CD4-positive, alpha-beta T cell treated with Interleukin-12 subunit alpha and Interleukin-12 subunit beta, for 1 hour (primary cell): ENCODE data around the gene EXOC7.
"Not testable (repeated sequence)": the region's sequence is repeated elsewhere in the genome, so short reads cannot be mapped to it uniquely, and the experiment has no call there.

Experiments used
- DNase-seq: peaks from one replicate; pipeline ENCODE4 v3.0.0-alpha.2; 2020

The EXOC7 gene

DNA sequence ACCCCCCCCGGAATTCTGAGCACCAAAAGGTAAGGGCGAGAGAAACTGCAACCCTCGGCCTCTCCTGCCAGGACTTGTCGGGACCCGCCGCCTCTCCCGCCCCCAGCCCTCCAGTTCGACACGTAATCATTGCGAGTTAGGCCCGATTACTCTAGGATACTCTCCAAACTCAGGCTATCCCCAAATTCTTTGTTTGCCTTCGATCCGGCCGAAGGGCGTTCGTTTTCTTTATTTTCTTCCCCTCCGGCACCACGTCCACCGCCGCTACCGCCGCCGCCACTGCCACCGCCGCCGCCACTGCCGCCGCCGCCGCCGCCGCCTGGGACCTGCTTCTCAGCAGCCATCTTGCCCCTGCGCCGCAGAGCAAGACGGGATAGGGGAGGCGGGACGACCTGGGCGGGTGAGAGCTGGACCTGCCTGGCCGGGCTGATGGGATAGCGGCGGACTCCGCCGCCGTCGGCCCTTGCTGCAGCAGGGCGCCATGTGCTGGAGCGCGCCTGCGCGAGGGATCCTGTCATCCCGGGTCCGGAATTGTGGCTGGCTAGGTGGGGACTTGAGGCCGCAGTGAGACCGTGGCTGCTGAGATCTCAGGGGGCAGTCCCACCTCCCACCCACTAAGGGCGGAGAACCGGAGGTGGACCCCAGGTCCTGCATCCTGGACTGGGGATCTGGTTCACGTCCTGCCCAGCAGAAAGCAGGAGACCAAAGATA lies 31.3 kb downstream of the EXOC7 start, which contains the start of gene SRP68:
Gene SRP68 (minus strand): TSS at position 370 of the 711 bp plus-strand sequence. CDS start 26 bp downstream, at position 344.
- DNase-seq = peak; percentile 87

DNA sequence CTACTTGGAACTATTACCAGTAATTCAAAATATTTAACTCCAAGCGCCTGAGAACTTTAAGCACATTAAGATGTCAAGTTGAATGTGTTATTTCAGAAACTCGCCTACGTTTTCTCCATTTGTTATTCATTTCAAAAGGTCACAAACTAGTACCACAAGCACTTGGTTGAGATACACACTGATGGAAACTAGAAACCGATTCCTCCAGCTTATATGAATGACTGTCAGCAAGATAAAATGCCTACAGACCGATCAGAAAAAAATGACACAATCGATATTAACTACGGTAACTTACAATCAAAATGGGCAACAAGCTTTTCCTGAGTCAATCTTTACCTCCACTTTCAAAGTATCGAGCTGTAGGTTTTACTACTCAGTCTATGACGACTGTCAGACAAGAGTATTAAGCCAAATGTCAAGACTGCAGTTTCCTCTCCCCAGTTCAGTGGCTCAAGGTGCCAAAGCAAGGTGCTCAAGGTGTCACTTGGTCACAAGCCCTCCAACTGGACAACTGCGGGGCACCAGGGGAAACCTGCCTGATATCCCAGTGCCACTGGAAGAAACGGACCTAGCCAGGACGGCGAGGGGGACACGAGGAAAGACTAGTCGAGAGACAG lies 31.9 kb downstream of the EXOC7 start:
- DNase-seq = no peak

DNA sequence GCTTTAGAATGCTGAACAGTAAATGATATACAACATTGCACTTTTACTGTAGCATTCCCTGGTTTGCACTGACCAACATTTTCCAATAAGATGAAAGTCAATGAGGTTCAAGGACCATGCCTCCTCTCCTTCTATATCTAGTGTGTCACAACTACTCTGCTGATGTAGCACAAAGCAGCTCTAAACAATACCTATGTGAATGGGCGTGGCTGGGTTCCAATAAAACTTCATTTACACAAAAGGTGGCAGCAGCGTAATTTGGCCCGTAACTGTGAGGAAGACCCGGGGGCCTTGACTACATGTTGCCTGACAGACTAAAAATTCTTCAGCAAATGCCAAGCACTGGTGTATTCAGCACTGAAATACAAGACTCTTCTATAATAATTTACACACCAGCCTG lies 37.8 kb downstream of the EXOC7 start:
- DNase-seq = no peak

DNA sequence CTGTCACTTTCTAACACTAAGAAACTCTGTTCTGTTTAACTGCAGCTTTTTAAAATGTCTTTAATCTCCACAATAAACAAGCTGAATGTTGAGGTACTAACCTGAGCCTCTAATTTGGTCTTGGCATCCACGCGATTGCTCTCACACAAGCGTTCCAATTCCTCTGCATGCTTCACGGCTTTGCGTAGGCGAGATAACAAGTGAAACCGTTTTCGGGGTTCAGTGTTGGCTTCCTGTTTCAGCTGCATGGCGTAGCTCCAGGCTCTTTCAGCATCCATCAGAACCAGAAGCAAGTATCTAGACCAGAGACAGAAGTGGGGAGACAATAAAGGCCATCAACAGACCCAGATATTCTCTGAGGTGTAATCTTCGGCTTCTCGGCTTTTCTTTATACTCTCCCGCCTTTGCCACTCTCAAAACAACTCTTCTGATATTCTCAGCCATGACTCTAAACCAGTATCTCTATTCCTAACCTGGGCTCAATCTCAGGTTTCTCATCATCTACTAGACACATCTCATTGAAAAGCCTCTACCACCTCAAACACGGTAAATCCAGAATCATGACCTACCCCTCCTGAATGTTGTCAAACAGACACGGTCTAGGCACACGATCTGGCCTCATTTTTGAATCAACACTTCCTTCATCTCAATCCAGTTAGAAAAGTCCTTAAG lies 39.6 kb downstream of the EXOC7 start:
- peak; percentile 52 for DNase-seq

DNA sequence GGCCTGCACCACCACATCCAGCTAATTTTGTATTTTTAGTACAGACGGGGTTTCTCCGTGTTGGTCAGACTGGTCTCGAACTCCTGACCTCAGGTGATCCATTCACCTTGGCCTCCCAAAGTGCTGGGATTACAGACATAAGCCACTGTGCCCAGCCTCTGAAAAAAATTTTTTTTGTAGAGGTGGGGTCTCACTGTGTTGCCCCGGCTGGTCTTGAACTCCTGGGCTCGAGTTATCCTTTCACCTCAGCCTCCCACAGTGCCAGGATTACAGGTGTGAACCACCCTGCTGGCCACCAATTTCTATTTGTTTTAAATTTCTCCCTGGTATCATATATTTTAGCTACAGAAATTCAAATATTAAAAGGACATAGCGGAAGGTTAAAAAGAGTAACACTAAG lies 45.3 kb downstream of the EXOC7 start:
- not testable (repeated sequence) for DNase-seq

DNA sequence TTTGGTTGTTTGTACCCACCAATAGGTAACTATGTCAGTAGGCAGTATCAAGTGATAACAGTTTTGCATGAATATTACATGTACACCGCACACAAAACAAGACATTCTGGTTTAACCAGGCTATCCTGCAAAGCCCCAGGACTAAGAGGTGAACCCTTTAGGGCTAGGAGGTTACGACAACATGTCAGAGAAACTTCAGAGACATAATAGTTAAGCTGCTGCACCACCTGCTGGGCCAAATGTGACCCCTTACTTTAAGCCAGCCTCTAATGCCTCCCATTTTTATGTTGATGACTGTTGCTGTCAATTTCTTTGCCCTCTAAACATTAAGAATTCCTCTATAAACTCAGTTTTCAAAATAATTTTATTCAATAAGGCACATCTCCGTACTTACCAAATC lies 46.7 kb downstream of the EXOC7 start:
- no peak for DNase-seq

DNA sequence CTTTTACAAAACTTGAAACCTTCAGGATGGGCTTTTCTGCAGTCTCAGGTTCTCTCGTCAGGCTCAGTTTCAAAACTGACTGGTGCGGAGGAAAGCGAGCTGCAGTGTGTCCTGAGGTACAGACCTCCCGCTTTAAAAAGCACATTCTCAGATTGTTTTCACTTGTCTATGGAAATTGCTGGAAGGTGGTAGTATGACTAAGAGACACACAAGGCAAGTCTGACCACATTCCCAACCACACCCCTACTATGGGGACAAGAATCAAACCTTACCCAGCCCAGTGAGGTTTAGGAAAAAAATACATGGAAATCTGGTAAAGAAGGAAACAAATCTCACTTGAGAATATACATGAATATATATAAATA lies 49.5 kb downstream of the EXOC7 start:
- no peak for DNase-seq

DNA sequence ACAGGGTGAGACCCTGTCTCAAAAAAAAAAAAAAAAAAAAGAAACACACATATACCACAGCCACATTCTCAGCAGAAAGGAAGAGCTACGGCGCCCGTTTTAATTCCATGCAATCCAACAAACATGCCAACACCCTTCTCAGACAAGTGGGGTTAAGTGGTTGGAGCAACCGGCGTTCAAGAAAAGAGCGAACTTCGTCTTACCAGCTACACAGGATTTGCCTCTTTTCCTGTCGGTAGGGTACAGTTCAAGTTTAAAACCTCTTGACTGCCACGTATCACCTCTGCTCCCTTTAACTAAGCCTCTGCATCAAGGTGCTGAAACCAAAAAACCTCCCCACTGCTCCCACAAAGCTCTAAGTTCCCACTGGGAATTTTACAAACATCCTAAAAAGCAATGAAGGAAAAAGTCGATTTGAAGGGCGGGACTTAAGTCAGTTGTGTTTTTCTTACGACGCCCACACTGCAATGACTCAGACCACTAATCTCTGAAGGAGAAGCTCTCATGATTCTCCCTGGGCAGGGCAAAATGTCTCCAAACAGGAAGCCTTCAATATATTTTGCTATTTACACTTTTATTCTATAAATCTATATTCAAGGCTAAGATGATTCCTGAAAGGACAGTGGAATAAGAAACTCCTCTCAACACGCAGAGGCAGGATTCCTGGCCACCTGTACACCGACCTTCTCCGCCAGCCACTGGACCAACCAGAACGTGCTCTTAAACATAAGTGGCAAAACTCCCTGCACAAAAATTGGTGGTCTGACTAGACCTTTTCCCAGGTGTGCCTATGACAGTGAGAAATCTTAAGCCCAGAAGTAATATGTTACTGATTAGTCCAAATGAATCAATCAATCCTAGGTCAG lies 50.1 kb downstream of the EXOC7 start:
- DNase-seq = no peak

DNA sequence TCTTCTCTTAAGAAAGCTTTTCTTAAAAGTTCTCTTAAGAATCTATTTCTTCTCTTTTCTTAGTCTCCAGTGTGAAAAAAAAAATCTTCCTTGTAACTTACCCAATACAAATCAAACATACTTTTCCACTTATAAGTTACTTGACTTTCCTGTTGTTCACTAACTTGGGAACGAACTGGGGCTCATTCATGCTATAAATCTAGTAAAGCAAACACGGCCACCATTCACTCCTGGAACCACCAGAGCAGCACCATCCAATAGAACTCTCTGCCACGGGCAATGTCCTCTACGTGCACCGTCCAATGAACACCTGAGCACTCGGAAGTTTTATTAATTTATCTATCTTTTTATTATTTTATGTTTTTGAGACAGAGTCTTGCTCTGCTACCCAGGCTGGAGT lies 52.0 kb downstream of the EXOC7 start:
- DNase-seq = no peak

DNA sequence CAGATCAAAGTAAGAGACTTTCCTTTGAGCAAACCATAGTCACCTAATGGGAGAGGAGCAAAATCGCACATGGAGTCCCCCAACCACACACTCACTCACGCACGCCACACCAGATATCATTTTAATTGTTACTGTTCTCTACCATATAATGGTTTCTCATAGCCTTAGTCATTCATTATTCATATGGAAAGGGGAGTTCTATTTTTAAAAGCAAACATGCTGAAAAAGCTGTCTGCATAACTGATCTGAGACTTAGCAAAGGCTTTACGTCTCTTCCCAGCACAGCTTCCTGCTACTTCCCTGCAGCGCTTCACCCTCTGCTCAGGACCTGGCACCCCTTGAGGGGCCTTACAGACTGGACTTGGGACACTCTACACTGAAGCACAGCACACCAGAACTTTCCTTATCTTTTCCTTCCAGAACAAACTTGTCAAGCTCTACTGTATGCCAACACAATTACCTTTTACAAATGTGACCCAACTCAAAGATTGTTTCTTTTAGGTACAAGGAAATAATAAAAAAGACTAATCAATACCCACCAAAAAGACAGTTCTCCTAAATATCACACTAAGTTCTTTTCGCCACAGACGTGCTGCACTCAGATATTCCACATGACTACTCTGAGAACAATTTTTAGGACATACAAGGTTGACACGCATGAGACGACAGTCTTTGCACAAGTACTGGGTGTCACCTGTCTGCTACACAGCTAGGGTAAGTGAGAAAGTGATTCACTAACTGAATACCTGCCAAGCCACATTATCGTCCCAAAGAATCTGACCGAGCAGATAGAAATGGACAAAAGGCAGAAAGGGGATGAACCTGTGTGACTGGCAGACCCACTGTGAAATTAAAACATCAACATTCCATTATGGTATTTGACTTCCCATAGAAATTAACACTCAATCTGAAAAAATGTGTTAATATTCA lies 52.8 kb downstream of the EXOC7 start:
- no peak for DNase-seq

DNA sequence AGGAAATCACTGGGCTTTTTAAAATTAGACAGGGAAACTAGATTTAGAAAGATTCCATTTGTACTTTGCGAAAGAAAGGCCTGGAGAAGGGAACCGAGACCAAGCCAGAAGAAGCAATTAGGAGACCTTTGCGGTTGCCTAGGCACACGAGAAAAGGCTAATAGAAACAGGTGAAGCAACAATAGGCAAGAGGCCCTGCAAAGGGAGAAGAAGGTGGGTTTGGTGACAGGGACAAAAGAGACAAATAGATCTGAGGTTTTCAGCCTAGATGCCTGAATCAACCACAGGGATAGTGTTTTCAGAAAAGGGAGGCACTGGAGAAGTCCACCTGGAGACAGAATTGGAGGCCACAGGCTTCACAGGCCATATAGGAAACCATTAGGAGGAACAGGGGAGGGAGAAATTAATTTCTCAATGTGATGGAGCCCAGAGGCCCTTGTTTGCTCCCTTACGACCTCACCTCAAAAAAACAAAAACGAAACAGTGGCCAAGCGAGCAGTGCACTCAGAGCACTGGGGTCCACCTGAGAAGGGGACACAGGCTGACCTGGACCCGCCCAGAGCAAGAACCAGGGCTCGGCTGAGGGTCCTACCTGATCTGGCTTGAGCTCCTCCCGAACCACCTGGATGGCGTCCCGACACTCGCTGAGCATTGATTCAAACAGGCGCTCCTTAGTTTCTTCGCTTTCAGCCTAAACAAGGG lies 53.6 kb downstream of the EXOC7 start:
- DNase-seq = no peak

DNA sequence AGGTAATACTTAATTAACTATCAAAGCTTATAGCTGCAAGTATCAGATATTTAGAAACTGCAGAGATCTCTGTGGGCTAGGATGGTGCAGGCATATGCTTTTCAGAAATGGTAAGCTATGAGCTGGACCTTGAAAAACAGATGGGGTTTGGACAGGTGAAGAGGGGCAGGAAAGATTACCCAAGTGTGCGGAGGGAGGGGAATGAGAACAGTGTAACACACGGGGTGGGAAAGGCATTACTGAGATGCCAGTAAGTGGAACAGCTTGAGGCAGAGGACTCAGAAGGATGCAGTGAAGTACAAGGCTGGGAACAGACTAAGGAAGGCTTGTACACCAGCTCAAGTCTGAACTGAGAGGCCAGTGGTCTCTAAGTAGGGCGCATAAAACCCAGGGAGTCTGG lies 54.3 kb downstream of the EXOC7 start:
- DNase-seq = no peak

DNA sequence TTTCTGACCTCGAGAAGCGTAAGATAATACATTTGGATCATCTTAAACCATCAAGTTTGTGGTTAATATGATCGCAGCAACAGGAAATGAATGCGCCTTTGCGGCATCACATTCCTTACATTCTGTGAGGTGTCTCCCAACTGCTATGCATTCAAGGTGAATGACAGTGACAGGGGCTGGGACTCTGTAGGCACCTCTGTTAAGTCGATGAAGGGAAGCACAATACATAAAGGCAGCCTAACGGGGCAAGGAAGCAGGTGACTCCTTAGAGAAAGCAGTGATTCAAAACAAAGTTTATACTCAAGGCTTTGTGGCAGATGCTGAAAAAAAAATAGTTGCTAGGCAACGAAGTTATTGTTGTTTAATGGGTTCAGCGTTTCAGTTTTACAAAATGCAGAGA lies 54.9 kb downstream of the EXOC7 start:
- DNase-seq = peak; percentile 27

DNA sequence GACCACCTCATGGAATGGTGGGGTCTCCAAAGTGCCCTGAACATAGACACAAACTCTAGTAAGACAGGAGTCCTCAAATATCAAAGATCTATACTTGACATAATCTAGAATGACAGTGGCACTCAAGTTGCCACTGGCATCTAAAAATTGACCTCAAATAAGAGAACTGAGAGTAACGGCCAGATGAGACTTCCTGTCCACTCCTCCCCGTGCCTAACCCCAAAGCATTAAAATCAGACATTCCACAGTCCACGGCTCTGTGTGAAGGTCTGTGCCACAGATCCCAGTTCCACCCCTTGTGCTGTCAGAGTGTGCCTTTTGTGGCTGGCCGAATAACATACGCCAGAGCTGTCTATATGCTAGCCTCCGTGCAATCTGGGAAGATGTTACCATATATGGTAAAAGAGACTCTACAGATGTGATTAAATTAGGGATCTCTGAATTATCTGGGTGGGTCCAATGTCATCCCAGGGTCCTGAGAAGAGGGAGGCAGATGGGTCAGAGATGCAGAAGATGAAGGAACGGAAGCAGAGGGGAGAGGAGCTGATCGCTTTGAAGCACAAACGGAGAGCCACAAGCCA lies 55.5 kb downstream of the EXOC7 start:
- DNase-seq = no peak

DNA sequence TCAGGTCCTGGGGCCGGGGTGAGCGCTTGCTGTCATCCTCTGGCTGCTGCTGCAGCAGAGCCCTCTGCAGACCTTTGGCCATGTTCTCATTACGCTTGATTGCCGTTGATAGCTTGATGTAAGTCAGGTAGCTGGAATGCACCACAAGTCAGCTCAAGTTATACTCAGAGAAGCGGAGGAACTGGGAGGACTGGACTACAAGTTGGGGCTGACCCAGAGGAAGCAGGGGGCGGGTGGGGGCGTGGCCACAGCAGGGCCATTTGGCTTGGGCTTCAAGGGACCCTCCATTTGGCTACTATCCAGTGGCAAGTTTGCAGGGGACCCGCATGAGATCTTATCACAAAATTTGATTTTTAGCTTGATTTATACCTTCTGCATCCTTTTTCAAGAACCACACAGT lies 57.5 kb downstream of the EXOC7 start:
- no peak for DNase-seq

DNA sequence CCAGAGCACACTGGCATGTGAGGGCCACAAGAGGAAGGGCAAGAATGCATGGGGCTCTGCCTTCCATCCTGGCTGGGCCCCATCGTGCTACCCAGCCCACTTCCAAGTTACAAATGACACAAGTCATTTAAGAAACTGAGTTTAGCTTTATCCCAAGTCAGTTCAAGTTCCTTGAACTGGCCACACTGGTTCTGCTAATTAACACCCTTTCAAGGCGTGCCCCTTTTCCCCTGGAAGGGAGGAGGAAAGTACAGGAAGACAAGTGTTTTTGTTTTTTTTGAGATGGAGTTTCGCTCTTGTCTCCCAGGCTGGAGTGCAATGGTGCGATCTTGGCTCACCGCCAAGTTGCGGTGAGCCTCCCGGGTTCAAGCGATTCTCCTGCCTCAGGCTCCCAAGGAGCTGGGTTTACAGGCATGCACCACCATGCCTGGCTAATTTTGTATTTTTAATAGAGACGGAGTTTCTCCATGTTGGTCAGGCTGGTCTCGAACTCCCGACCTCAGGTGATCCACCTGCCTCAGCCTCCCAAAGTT lies 59.0 kb downstream of the EXOC7 start:
- DNase-seq = not testable (repeated sequence)

DNA sequence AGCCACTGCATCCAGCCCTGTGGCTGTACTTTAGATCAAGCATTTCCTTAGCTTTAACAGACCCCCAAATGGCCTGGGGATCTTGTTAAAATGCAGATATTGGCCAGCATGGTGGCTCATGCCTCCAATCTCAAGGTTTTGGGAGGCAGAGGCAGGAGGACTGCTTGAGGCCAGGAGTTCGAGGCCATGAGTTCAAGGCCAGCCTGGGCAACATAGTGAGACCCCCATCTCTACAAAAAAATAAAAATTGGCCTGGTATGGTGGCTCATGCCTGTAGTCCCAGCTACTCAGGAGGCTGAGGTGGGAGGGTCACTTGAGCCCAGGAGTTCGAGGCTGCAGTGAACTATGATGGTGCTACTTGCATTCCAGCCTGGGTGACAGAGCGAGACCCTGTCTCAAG lies 60.7 kb downstream of the EXOC7 start:
- DNase-seq = not testable (repeated sequence)

DNA sequence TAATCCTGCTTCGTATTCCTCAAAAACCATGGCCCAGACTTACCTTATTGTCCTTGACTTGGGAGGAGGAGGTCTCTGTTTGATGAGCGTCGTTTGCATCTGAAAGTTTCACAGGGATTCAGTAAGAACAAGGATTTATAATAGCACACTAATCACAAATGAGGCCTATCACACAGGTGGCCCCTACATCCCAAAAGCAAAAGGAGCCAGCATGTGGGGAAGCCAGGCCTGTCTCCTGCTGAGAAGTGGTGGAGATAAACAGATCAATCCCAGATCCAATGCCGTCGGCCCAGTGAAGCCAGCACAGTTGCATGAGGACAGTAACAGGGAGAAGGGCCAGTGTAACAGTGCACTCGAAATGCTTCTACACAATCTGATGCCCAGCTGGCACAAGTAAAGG lies 63.2 kb downstream of the EXOC7 start:
- DNase-seq = no peak

DNA sequence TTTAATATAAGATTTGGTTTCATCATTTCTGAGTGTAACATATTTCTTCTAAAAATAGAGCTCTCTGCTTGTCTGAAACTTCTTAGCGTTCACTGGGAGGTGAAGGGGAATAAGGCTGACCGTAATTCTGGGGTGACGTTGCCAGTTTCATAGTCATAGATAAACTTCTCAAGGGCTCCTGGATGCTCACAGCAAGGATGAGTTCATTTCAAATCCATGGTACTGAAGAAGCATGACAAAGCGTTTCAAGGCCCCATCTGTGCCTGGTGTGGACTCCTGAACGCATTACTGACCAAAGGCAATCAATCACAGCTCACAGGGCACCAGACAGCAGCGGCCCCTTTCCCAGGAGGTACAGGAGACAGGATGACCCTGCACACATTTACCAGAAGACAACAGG lies 64.5 kb downstream of the EXOC7 start:
- no peak for DNase-seq

DNA sequence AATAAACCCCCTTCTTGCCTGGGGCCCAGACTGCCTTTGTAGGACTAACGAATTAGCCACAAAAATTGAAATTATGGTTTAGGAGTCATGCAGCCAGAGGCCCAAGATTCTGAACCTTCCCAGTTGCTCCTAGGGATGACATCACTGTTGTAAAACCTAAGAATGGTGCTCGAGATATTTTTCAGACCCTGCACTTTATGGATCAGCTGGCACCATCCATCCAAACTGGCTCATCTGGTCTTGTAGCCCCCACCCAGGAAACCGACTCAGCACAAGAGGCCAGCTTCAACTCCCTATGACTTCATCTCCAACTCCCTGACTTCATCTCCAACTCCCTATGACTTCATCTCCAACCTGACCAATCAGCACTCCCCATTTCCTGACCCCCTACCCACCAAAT lies 65.5 kb downstream of the EXOC7 start:
- DNase-seq = no peak
